ENCODE data around the gene PTPRG.

PTPRG gene

DNA sequence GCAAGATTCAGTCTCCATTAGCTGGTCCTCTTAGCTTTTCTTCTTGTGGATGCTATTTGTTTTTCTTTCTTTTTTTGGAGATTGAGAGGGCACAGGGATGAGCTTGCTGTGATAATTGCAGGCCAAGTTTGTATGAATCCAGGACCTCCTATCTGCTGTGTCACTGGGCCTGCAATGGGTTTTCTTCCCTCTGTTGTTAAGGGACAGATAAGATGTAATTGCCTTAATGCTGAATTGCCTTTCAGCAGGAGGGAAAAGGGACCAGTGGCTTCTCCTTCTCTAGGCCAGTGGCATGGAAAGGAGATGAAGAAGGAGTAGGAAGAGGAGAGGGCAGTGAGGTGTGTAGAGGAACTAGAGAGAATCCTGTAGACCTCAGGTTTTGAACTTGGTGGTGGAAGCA is 29.9 kb downstream of the PTPRG start:
- no peak for DNase-seq

- DNase-seq: no peak
Observed at GRCh38 chr3:61593446-61594029, 32.2 kb downstream of the PTPRG start.

- no peak for DNase-seq
Observed at GRCh38 chr3:61594144-61594963, 33.0 kb downstream of the PTPRG start.

GRCh38 chr3:61594964-61595285 is 33.6 kb downstream of the PTPRG start:
- no peak for DNase-seq

DNA sequence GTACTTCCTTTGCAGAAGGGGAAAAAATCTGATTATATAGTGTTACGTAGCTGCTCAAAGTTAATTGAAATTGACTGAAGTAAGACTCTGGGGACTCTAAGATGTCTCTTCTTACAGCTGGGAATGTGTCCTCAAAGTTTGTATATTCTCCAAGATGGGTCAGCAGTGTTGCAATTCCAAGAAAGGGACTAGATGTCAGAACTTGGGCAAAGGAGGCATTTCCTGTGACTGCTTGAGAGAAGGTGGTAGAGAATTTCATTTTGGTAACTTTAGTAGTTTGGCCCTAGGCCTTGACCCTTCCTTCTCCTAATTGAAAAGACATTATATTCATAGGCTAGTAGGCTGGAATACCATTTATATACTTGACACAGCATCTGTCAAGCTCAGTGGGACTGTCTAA is 33.9 kb downstream of the PTPRG start:
- no peak for DNase-seq

- no peak for DNase-seq
Observed at GRCh38 chr3:61595826-61596225, 34.5 kb downstream of the PTPRG start.

GRCh38 chr3:61597906-61598305 is 36.5 kb downstream of the PTPRG start:
- no peak for DNase-seq

DNA sequence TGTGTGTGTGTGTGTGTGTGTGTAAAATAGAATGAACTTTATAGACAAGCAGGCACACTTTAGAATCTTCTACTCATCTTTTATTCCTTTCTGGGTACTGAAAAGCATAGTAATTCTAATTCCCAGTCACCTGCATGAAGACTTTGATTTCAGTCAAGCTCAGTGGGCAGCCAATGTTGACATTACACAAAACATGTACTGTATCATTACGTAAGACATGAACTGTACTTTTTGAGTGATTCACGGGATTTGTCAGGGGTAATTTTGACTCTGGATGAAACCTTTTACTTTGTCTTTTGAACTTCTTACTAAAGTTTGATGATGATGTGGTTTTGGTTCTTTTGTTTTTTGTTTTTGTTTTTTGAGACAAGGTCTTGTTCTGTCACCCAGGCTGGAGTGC is 38.8 kb downstream of the PTPRG start:
- DNase-seq: no peak

- no peak for DNase-seq
Observed at GRCh38 chr3:61601831-61602230, 40.5 kb downstream of the PTPRG start.

- no peak for DNase-seq
Observed at GRCh38 chr3:61602466-61602865, 41.1 kb downstream of the PTPRG start.

DNA sequence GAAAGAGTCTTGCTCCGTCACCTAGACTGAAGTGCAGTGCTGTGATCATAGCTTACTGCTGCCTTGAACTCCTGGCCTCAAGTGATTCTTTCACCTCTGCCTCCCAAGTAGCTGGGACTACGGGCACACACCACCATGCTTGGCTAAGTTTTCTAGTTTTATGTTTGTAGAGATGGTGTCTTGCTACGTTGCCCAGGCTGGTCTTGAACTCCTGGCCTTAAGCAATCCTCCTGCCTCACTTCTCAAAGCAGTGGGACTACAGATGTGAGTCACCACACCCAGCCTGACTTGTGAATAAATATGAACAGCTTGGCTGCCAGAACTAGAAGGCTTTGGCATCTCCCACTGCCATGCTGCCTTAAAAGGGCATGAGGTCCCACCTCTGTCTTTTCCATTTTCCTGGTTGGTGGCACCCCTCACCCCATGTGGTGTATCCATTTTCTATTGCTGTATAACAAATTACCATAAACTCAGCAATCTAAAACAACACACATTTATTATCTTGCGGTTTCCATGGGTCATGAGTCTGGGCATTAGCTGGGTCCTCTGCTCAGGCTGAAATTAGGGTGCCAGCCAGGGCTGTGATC is 44.3 kb downstream of the PTPRG start:
- no peak for DNase-seq

GRCh38 chr3:61606196-61606595 is 44.8 kb downstream of the PTPRG start:
- no peak for DNase-seq

- no peak for DNase-seq
Observed at GRCh38 chr3:61608072-61608471, 46.7 kb downstream of the PTPRG start.

- no peak for DNase-seq
Observed at GRCh38 chr3:61608711-61609110, 47.3 kb downstream of the PTPRG start.

DNA sequence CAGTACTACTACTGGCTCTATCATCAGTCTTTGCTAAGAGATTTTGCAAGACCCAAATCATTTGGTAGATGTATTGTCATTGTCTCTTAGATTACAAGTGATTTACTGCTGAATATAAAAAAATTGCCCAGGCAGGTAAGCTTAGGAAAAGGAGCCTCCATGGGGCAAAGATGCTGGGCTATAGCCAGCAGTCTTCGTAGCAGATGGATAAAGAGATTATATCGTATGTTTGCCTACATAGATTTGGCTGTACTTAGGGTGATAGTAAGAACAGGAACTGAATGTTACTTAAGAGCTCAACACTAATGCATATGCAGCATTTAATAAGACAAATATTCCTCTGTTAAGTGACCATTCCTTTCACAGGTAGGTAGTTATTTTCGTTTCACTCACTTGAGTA is 48.9 kb downstream of the PTPRG start:
- no peak for DNase-seq

DNA sequence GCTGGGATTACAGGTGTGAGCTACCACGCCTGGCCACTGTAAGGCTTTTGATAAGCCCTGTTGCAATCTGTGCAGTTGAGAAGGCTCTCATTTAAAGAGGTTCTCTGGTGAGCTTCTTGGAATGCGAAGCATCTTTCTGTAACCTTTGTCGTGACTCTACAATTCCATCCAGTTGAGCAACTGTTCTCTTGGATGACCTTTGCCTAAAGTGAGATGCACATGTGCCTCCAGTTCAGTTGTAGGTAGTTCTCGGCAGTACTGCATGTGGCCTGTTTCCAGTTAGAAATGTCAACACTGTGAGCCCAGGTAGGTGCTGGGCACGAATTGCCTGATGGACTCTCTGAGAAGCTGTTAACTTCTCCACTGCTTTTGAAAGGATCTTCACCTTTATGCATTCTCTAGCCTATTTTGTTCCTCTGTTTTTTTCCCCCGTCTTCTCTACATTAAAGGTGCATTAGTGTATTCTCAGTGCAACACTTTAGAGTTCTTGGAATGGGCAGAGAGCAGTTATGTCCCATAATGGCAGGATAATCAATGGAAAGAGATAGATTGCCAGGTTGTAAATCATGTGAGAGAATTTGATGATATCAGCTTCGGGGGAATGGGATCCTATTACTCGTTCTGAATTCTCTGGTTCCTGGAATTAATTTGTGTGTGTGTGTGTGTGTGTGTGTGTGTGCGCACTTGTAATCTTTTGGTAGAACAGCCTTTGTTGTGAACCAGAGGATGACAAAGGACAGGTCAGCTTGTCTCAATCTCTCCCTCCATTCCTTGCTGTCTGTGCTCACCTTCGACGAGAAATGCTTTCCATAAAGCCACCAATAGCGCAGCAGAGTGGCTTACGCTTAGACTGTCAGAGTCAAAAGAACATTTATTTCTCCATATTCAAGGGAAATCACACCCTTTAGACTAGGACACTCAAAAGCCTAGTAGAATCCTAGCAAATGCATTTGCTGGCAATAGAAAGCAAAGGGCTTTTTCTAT is 51.1 kb downstream of the PTPRG start:
- DNase-seq: no peak

DNA sequence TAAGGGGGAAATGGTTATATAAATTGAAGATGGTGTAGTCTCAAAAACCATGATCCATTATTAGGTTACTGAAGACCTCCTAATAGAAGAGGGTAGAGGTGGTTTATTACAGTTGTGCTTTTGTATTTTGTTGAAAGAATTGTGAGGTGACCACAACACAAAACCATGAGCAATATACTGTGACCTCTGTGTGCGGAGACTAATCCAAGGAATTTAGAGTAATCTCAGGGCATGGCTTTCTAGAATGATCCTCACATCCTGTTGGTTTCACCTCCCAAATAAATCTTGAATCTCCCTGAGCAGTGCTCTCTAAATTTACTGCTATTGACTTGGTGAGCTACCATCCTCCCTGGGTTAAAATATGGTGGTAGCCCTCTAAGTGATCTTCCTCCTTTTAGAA is 52.3 kb downstream of the PTPRG start:
- no peak for DNase-seq

- DNase-seq: no peak
Observed at GRCh38 chr3:61615643-61616042, 54.3 kb downstream of the PTPRG start.

- no peak for DNase-seq
Observed at GRCh38 chr3:61616586-61616985, 55.2 kb downstream of the PTPRG start.

- no peak for DNase-seq
Observed at GRCh38 chr3:61617041-61617440, 55.7 kb downstream of the PTPRG start.

DNA sequence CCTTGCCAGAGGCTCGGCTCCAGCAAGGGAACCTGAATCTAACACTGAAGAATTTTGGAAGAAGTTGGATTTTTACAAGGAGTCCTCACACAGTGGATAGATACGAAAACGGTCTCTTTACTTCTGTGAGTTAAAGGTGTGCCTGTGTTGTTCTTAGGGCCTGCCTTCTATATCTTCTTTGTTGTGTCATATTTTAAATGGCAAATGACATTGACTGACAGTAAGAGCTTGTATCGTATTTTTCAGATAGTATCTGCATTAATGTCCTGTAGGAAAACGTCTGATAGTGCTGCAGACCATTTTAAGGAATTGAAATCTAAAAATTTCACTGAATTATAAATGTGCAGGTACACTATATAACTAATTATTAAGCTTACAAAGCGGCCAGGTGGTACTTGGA is 56.3 kb downstream of the PTPRG start:
- no peak for DNase-seq

GRCh38 chr3:61618231-61618630 is 56.9 kb downstream of the PTPRG start:
- DNase-seq: no peak

DNA sequence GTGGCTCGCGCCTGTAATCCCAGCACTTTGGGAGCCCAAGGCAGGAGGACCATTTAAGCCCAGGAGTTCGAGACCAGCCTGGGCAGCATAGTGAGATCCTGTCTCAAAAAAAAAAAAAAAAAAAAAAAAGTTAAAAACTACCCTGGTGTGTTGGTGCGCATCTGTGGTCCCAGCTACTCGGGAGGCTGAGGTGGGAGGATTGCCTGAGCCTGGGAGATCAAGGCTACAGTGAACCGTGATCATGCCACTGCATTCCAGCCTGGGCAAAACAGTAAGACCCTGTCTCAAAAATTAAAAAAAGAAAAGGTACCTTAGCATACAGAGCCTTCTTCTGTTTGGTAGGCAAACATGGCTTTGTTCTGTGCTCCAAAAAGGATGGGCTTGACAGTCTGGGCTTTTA is 57.5 kb downstream of the PTPRG start:
- no peak for DNase-seq

All from suppressor macrophage (primary cell).